ENCODE data around the gene FOSB.

DNA sequence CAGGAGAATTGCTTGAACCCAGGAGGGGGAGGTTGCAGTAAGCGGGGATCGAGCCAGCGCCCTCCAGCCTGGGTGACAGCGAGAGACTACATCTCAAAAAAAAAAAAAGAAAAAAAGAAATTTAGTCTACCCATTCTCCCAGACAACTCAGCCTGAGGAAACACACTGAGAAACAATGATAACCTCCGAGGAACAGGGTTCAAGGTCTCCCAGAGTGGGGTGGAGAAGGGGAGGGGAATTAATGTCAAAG lies 38.1 kb downstream of the FOSB start:
- TF ChIP-seq ZBTB7A (IDR thresholded peaks at IDR 0.05; ENCODE audit: low read depth): no peak
- TF ChIP-seq EP300 (IDR thresholded peaks at IDR 0.05; ENCODE audit: borderline replicate concordance): no peak
- TF ChIP-seq, protein P1, sequence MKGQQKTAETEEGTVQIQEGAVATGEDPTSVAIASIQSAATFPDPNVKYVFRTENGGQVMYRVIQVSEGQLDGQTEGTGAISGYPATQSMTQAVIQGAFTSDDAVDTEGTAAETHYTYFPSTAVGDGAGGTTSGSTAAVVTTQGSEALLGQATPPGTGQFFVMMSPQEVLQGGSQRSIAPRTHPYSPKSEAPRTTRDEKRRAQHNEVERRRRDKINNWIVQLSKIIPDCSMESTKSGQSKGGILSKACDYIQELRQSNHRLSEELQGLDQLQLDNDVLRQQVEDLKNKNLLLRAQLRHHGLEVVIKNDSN (IDR thresholded peaks at IDR 0.05): no peak
- TF ChIP-seq FOXM1 (IDR thresholded peaks at IDR 0.05; ENCODE audit: borderline replicate concordance, low read depth): no peak
- TF ChIP-seq TCF12 (IDR thresholded peaks at IDR 0.05; ENCODE audit: low read depth): no peak
- TF ChIP-seq, protein P2, sequence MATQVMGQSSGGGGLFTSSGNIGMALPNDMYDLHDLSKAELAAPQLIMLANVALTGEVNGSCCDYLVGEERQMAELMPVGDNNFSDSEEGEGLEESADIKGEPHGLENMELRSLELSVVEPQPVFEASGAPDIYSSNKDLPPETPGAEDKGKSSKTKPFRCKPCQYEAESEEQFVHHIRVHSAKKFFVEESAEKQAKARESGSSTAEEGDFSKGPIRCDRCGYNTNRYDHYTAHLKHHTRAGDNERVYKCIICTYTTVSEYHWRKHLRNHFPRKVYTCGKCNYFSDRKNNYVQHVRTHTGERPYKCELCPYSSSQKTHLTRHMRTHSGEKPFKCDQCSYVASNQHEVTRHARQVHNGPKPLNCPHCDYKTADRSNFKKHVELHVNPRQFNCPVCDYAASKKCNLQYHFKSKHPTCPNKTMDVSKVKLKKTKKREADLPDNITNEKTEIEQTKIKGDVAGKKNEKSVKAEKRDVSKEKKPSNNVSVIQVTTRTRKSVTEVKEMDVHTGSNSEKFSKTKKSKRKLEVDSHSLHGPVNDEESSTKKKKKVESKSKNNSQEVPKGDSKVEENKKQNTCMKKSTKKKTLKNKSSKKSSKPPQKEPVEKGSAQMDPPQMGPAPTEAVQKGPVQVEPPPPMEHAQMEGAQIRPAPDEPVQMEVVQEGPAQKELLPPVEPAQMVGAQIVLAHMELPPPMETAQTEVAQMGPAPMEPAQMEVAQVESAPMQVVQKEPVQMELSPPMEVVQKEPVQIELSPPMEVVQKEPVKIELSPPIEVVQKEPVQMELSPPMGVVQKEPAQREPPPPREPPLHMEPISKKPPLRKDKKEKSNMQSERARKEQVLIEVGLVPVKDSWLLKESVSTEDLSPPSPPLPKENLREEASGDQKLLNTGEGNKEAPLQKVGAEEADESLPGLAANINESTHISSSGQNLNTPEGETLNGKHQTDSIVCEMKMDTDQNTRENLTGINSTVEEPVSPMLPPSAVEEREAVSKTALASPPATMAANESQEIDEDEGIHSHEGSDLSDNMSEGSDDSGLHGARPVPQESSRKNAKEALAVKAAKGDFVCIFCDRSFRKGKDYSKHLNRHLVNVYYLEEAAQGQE (IDR thresholded peaks at IDR 0.05; ENCODE audit: low read depth): no peak
